ENCODE data around the gene PRR7.
"Not testable (repeated sequence)": the region's sequence is repeated elsewhere in the genome, so short reads cannot be mapped to it uniquely, and the experiment has no call there.

PRR7 gene

GRCh38 chr5:177479774-177480173 is 33.2 kb downstream of the PRR7 start:
- peak overlapping the region; percentile 19 for H3K4me3 Mint-ChIP-seq
- peaks cover 29% of the 10 kb centered on the region for H3K4me1 Mint-ChIP-seq (ENCODE audit: low read depth)
- no peaks in the 10 kb centered on the region for H3K9me3 Mint-ChIP-seq
- peak overlapping the region; percentile 75 for H3K27ac Mint-ChIP-seq
- no peak for DNase-seq (ENCODE audit: low spot score)
- H3K27me3 Mint-ChIP-seq (ENCODE audit: low read depth) = no peaks in the 10 kb centered on the region
- H3K36me3 Mint-ChIP-seq (ENCODE audit: low read depth) = peaks cover 5% of the 10 kb centered on the region

DNA sequence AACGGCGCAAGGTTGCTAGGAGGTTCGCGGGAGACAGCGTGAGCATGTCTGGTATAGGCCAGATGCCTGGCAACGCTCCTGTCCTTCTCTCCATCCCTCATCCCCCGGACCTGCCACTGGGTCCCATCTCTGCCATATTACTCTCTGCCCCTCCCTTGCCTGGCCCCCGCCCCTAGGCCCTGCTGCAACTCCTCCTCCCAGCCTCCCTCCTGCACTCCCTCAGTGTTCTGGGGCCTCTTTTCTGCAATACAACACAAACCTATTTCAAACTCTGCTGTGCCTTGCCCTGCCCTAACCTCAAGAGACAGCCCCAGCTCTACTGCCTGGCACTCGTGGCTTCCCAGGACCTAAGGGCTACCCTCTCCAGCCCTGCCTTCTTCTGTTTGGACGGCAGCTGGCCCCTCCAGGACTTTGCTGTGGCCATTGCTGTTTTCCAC is 35.8 kb downstream of the PRR7 start:
- H3K36me3 Mint-ChIP-seq (ENCODE audit: low read depth) = peaks cover 11% of the 10 kb centered on the region
- DNase-seq (ENCODE audit: low spot score) = no peak
- no peak overlapping the region for H3K4me3 Mint-ChIP-seq
- H3K27me3 Mint-ChIP-seq (ENCODE audit: low read depth) = no peaks in the 10 kb centered on the region
- H3K9me3 Mint-ChIP-seq = no peaks in the 10 kb centered on the region
- H3K4me1 Mint-ChIP-seq (ENCODE audit: low read depth) = peaks cover 16% of the 10 kb centered on the region
- peak overlapping the region; percentile 55 for H3K27ac Mint-ChIP-seq

GRCh38 chr5:177483042-177483441 is 36.4 kb downstream of the PRR7 start:
- H3K4me3 Mint-ChIP-seq = no peak overlapping the region
- peaks cover 16% of the 10 kb centered on the region for H3K4me1 Mint-ChIP-seq (ENCODE audit: low read depth)
- no peak for DNase-seq (ENCODE audit: low spot score)
- no peaks in the 10 kb centered on the region for H3K27me3 Mint-ChIP-seq (ENCODE audit: low read depth)
- H3K36me3 Mint-ChIP-seq (ENCODE audit: low read depth) = peaks cover 12% of the 10 kb centered on the region
- H3K27ac Mint-ChIP-seq = no peak overlapping the region
- H3K9me3 Mint-ChIP-seq = no peaks in the 10 kb centered on the region

GRCh38 chr5:177483994-177484901 is 37.6 kb downstream of the PRR7 start:
- H3K4me3 Mint-ChIP-seq = no peak overlapping the region
- no peaks in the 10 kb centered on the region for H3K9me3 Mint-ChIP-seq
- H3K36me3 Mint-ChIP-seq (ENCODE audit: low read depth) = peaks cover 12% of the 10 kb centered on the region
- no peaks in the 10 kb centered on the region for H3K27me3 Mint-ChIP-seq (ENCODE audit: low read depth)
- H3K4me1 Mint-ChIP-seq (ENCODE audit: low read depth) = peaks cover 8% of the 10 kb centered on the region
- H3K27ac Mint-ChIP-seq = peak overlapping the region; percentile 16
- DNase-seq (ENCODE audit: low spot score) = no peak

GRCh38 chr5:177484902-177485549 is 38.4 kb downstream of the PRR7 start:
- no peaks in the 10 kb centered on the region for H3K9me3 Mint-ChIP-seq
- no peaks in the 10 kb centered on the region for H3K27me3 Mint-ChIP-seq (ENCODE audit: low read depth)
- H3K27ac Mint-ChIP-seq = peak overlapping the region; percentile 16
- no peak overlapping the region for H3K4me3 Mint-ChIP-seq
- H3K36me3 Mint-ChIP-seq (ENCODE audit: low read depth) = peaks cover 15% of the 10 kb centered on the region
- peaks cover 2% of the 10 kb centered on the region for H3K4me1 Mint-ChIP-seq (ENCODE audit: low read depth)
- no peak for DNase-seq (ENCODE audit: low spot score)

GRCh38 chr5:177485753-177486152 is 39.1 kb downstream of the PRR7 start:
- H3K27ac Mint-ChIP-seq; H3K4me1 Mint-ChIP-seq (ENCODE audit: low read depth); H3K4me3 Mint-ChIP-seq; H3K9me3 Mint-ChIP-seq; DNase-seq (ENCODE audit: low spot score); H3K27me3 Mint-ChIP-seq (ENCODE audit: low read depth): not testable (repeated sequence)
- H3K36me3 Mint-ChIP-seq (ENCODE audit: low read depth) = peaks cover 21% of the 10 kb centered on the region

- Mint-ChIP-seq H3K36me3 (ENCODE audit: low read depth) (peaks cover 24% of the 10 kb centered on the region), H3K27me3 (ENCODE audit: low read depth) (no peaks in the 10 kb centered on the region), H3K4me1 (ENCODE audit: low read depth) (no peaks in the 10 kb centered on the region), H3K27ac (no peak overlapping the region), H3K4me3 (no peak overlapping the region), H3K9me3 (no peaks in the 10 kb centered on the region)
- no peak for DNase-seq (ENCODE audit: low spot score)
Measured at GRCh38 chr5:177486256-177486655, 39.6 kb downstream of the PRR7 start.

GRCh38 chr5:177487144-177487543 is 40.5 kb downstream of the PRR7 start:
- Mint-ChIP-seq H3K36me3 (ENCODE audit: low read depth) (peaks cover 25% of the 10 kb centered on the region), H3K4me1 (ENCODE audit: low read depth) (no peaks in the 10 kb centered on the region)

DNA sequence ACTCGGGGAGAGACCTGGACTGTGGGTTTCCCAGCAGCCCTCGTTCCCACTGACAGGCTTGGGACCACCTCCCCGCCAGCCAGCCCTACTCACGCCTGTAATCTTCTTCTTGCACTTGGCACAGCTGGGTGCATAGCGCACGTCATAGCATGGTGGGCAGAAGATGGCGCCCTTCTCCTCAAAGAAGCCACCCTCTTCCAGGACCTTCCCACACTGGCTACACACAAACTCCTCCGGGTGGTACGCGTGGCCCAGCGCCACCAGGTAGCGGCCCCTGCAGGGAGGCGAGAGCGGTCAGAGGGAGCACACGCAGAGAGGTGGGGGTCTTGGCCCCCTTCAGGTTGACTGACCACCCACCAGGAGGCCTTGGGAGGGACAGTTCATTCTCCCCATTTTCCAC is 41.4 kb downstream of the PRR7 start:
- H3K4me1 Mint-ChIP-seq (ENCODE audit: low read depth) = peaks cover 2% of the 10 kb centered on the region

More at GRCh38 chr5:177487144-177487543, 40.5 kb downstream of the PRR7 start:
- H3K9me3 Mint-ChIP-seq = no peaks in the 10 kb centered on the region
- no peak overlapping the region for H3K27ac Mint-ChIP-seq
- no peak overlapping the region for H3K4me3 Mint-ChIP-seq
- H3K27me3 Mint-ChIP-seq (ENCODE audit: low read depth) = no peaks in the 10 kb centered on the region
- DNase-seq (ENCODE audit: low spot score) = no peak

GRCh38 chr5:177489119-177489716 is 42.6 kb downstream of the PRR7 start:
- Mint-ChIP-seq H3K4me3 (no peak overlapping the region), H3K9me3 (no peaks in the 10 kb centered on the region), H3K27me3 (ENCODE audit: low read depth) (no peaks in the 10 kb centered on the region), H3K36me3 (ENCODE audit: low read depth) (peaks cover 26% of the 10 kb centered on the region), H3K27ac (no peak overlapping the region), H3K4me1 (ENCODE audit: low read depth) (peaks cover 7% of the 10 kb centered on the region)
- no peak for DNase-seq (ENCODE audit: low spot score)

More for the DNA sequence above, 41.4 kb downstream of the PRR7 start:
- no peaks in the 10 kb centered on the region for H3K27me3 Mint-ChIP-seq (ENCODE audit: low read depth)
- H3K27ac Mint-ChIP-seq = no peak overlapping the region
- H3K9me3 Mint-ChIP-seq = no peaks in the 10 kb centered on the region
- DNase-seq (ENCODE audit: low spot score) = no peak
- peaks cover 26% of the 10 kb centered on the region for H3K36me3 Mint-ChIP-seq (ENCODE audit: low read depth)
- no peak overlapping the region for H3K4me3 Mint-ChIP-seq

DNA sequence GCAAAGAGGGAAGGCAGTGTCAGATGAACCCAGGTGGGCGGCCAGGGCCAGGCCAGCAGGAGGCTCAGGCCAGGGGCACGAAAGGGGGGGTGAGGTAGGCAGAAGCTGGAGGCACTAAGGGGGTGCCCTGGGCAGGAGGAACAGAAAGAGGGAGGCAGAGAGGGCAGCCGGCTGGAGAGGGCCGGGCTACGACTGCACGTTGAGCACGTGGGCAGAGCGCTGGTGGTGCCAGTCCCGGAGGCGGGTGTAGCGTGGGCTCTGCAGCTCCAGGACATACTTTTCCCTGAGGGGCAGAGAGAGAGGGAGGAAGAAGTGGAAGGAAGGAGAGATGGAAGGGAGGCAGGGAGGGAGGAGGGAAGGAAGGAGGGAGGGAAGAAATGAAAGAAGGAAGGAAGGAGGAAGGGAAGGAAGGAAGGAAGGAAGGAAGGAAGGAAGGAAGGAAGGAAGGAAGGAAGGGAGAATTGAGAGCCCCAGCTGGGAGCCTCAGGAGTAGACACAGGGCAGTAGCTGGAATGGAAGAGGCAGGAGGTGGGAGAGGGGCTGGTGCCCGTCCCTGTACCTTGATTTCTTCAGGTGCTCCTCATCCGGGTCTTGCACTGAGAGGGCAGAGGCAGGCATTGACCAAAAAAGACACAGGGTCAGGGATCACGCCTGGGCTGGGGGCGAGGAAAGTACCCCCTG is 43.8 kb downstream of the PRR7 start:
- Mint-ChIP-seq H3K4me1 (ENCODE audit: low read depth) (peaks cover 12% of the 10 kb centered on the region), H3K27me3 (ENCODE audit: low read depth) (no peaks in the 10 kb centered on the region), H3K4me3 (no peak overlapping the region), H3K36me3 (ENCODE audit: low read depth) (peaks cover 22% of the 10 kb centered on the region), H3K27ac (peak overlapping the region; percentile 41), H3K9me3 (no peaks in the 10 kb centered on the region)
- DNase-seq (ENCODE audit: low spot score) = no peak

DNA sequence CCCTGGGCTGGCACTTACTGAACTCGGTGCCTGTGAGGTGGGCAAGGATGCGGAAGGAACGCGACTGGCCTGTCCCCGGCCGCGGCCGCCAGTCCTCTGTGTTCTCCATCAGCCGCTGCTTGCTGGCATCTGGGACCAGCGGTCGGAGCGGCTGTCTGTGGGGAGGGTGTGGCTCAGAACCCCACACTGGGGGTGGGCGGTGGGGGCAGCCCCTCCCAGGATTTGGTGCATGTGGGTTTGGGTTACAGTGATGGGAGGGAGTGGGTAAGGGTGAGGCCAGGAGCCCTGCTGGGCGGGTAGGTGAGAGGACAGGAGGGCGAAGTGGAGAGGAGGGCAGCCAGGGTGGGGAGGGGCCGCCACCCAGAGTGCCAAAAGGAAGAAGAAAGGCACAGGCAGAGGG is 44.4 kb downstream of the PRR7 start:
- Mint-ChIP-seq H3K27me3 (ENCODE audit: low read depth) (no peaks in the 10 kb centered on the region), H3K4me1 (ENCODE audit: low read depth) (peaks cover 16% of the 10 kb centered on the region), H3K9me3 (no peaks in the 10 kb centered on the region), H3K36me3 (ENCODE audit: low read depth) (peaks cover 22% of the 10 kb centered on the region), H3K27ac (peak overlapping the region; percentile 20), H3K4me3 (no peak overlapping the region)
- DNase-seq (ENCODE audit: low spot score) = no peak

DNA sequence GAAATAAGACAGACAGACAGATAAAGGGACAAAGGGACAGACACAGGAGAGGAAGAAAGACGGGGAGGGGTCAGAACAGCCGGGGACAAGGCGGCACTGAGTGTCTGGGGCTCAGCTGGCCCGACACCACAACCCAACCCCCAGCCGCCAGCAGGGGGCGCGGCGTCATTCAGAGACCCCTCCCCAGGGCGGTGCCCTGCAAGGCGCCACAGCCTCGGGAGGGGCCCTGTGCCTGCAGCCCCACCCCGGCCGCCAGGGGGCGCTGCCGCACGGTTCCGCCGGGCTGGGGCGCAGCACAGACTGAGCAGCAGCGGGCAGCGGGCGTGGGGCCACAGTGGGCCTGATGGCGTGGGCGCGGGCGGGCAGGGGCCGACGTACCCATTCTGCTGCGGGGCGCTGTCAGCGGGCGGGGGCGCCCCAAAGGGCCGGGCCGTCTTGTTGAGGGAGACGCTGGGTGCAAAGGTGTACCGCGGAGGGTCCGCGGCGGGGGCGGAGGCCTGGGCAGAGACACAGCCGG is 44.9 kb downstream of the PRR7 start:
- DNase-seq (ENCODE audit: low spot score) = no peak
- Mint-ChIP-seq H3K27ac (peak overlapping the region; percentile 20), H3K9me3 (no peaks in the 10 kb centered on the region), H3K36me3 (ENCODE audit: low read depth) (peaks cover 22% of the 10 kb centered on the region), H3K4me1 (ENCODE audit: low read depth) (peaks cover 19% of the 10 kb centered on the region), H3K27me3 (ENCODE audit: low read depth) (no peaks in the 10 kb centered on the region), H3K4me3 (no peak overlapping the region)

All from T-helper 2 cell treated with Interferon-gamma antibody and Interleukin-4, amounts not matched to agents 5 μg/mL and 100 μg/mL, for 36 hours (primary cell).